HUES64 (cell line): ENCODE data around the gene HDLBP.

Experiments
- H3K27ac ChIP-seq: 2 replicates; pipeline ENCODE4 v1.7.0; 2013; ENCODE audit warnings: low read depth, low read length, inconsistent platforms
- H3K27me3 ChIP-seq: 2 replicates; pipeline ENCODE4 v1.6.1; 2013; ENCODE audit warnings: mild to moderate bottlenecking, low read length; ENCODE audit not compliant: insufficient read depth
- H3K36me3 ChIP-seq: 2 replicates; pipeline ENCODE4 v1.6.1; 2013; ENCODE audit warnings: mild to moderate bottlenecking, low read length; ENCODE audit not compliant: insufficient read depth
- H3K4me1 ChIP-seq: 2 replicates; pipeline ENCODE4 v1.6.1; 2013; ENCODE audit warnings: mild to moderate bottlenecking, low read length, moderate library complexity; ENCODE audit not compliant: insufficient read depth
- H3K4me3 ChIP-seq: 2 replicates; pipeline ENCODE4 v1.5.1; 2013; ENCODE audit warnings: mild to moderate bottlenecking, low read length, moderate library complexity
- H3K9ac ChIP-seq: 2 replicates; pipeline ENCODE4 v1.6.1; 2013; ENCODE audit warnings: mild to moderate bottlenecking, low read depth, low read length
- H3K9me3 ChIP-seq: 2 replicates; pipeline ENCODE4 v1.6.1; 2013; ENCODE audit warnings: low read depth, low read length; ENCODE audit not compliant: insufficient read depth
- WGBS: fragments of 150-250, 120-280 bp; methylation state at CpG from one replicate; pipeline ENCODE4 v1.1.7; 2013; ENCODE audit warnings: missing lambda C conversion rate; 5-methylcytosine and 5-hydroxymethylcytosine counted together

Gene HDLBP

DNA sequence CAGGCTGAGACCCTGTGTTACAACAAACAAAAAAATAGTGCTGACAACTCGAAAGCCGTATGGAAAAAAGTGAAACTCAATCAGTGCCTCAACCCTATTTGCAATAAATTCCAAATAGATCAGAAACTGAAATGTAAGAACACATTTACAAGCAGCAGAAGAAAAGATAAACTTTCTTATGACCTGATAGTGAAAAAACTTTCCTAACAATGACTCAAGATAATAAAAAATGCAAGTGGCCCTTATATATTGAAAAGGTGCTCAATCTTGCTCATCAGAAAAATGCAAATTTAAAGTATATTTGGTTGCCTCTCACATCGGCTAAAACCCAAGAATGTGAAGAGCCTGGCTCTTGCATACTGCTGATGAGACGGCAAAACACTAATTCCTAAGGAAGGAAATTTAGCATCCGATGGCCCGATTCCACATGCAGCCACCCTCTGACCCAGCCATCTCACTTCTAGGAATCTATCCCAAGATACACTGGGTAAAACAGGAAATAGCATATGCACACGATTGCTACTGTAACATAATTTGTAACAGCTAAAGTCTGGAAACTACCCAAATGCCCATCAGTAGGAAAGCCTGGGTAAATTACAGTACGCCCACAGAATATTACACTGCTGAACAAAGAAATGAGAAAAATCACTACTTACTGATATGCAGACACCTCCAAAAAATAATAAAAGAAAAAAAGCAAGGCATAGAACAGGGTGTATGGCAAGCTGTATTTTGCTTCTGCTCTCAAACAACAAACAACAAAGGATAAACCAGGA is 56.8 kb downstream of the HDLBP start:
- no peak overlapping the region for H3K4me3 ChIP-seq
- H3K27me3 ChIP-seq = no peaks in the 10 kb centered on the region
- H3K9me3 ChIP-seq = no peaks in the 10 kb centered on the region
- no peak overlapping the region for H3K9ac ChIP-seq
- no peak overlapping the region for H3K27ac ChIP-seq
- H3K36me3 ChIP-seq = peaks cover 97% of the 10 kb centered on the region
- no peaks in the 10 kb centered on the region for H3K4me1 ChIP-seq
- 96% methylated on average over 8 of the region's 8 CpGs for WGBS

DNA sequence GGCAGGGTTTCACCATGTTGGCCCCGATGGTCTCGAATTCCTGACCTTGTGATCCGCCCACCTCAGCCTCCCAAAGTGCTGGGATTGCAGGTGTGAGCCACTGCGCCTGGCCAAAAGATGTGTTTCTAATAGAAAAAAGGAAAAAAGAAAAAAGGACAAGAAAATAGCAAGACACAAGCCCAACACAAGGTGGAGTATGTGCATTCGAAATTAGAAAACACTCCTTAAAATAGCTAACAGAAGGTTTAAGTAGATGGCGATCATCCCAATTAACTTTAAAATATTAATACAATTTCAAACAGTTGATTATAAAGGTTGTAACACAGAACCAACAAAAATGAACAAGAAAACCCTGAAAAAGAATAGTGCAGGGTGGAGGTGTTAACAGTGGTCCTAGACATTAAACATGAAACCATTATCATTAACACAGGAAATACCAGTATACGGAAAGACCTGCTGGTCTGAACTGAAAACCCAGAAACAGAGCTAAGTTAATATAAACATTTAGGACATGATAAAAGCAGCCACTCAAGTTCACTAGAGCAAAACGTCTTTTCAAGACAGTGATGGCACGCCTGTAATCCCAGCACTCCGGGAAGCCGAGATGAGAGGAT is 57.9 kb downstream of the HDLBP start:
- Histone ChIP-seq H3K27ac (no peak overlapping the region), H3K4me1 (no peaks in the 10 kb centered on the region), H3K4me3 (no peak overlapping the region), H3K27me3 (no peaks in the 10 kb centered on the region), H3K9ac (no peak overlapping the region), H3K36me3 (peaks cover 97% of the 10 kb centered on the region), H3K9me3 (no peaks in the 10 kb centered on the region)
- 95% methylated on average over 9 of the region's 11 CpGs for WGBS

DNA sequence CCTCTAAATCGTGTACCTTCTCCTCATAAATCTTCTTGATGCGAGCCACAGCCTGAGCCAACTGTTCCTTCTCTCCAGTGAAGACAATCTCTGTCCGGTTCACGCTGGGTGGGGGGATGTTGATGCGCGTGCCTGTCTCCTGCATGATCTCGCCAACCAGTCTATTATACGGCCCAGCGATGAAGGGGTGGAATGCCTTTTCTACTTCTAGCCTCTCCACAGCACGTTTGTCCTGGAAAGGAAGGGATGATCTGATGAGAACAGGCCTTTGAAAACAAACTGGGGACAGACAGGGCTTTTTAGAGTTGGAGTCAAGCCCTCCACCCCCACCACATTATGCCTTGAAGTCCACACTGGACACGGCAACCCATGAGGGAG is 59.3 kb downstream of the HDLBP start:
- Histone ChIP-seq H3K27ac (no peak overlapping the region), H3K4me3 (no peak overlapping the region), H3K4me1 (no peaks in the 10 kb centered on the region), H3K27me3 (no peaks in the 10 kb centered on the region), H3K9ac (no peak overlapping the region), H3K9me3 (no peaks in the 10 kb centered on the region), H3K36me3 (peaks cover 96% of the 10 kb centered on the region)
- WGBS = 97% methylated on average over 11 of the region's 11 CpGs

DNA sequence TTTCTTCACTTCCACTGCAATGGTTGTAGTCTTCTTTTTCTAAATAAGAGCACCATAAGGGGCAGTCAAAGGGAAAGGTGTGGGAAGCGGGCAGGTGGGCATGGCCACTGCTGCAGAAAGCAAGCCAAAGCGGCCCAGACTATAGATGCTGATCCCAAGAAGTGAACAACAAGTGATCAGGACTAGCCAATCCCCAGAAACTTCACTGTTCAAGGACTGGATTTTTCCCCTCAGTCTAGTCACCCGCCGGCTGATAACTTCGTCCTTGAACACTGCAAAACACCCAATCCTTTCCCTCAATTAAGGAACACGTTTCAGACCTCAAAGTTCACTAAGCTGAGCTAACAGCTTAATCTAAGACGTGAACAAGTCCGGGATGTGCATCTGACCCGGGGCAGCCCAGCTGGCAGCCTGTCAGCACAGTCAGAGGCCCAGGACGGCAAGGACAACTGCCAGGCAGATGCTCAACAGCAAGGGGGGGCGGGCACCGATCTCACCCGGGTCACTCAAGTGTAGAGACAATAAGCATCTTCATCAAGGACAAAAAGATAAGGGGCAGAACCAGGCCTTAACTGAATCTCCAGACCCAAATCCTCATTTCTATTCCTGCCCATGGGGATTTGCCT is 59.8 kb downstream of the HDLBP start:
- Histone ChIP-seq H3K36me3 (peaks cover 96% of the 10 kb centered on the region), H3K4me1 (no peaks in the 10 kb centered on the region), H3K9ac (no peak overlapping the region), H3K27me3 (no peaks in the 10 kb centered on the region), H3K27ac (no peak overlapping the region), H3K9me3 (no peaks in the 10 kb centered on the region), H3K4me3 (no peak overlapping the region)
- WGBS = 97% methylated on average over 13 of the region's 13 CpGs

- H3K36me3 ChIP-seq = peaks cover 96% of the 10 kb centered on the region
- no peak overlapping the region for H3K27ac ChIP-seq
- no peaks in the 10 kb centered on the region for H3K27me3 ChIP-seq
- H3K4me1 ChIP-seq = no peaks in the 10 kb centered on the region
- no peak overlapping the region for H3K4me3 ChIP-seq
- 96% methylated on average over 10 of the region's 10 CpGs for WGBS
- no peaks in the 10 kb centered on the region for H3K9me3 ChIP-seq
- no peak overlapping the region for H3K9ac ChIP-seq
Measured at GRCh38 chr2:241254904-241255351, 60.5 kb downstream of the HDLBP start.

DNA sequence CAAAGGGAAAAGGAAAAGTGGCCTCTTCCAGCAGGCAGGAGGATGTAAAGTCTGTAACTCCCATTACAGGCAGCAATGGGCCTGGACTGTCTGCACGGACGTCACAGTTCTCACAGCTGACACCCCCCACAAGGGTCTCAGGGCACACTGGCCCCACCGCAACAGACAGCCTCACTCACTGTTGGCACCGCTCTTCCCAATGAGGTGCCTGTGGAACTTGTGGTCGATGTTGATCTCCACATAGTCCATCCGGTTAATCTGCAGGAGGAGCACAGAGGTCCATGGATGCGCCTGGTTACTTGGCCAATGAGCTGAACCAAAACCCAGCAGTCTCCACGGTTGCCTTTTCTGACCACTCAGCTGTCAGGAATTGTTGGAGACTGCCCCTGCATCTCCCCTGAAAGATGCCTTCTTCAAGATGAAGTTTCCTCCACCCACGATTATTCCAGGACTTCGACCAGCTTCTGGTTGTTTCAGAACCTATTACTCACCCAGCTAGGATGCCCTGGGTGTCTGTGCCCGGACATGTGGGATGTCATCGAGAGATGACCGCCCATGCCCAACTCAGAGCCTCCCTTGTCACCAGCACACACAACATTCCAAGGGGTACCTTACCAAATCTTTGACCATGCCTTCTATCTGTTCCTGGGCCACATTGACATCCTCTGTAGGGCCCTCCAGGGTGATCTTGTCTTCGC is 62.5 kb downstream of the HDLBP start:
- no peak overlapping the region for H3K27ac ChIP-seq
- peaks cover 99% of the 10 kb centered on the region for H3K36me3 ChIP-seq
- WGBS = 96% methylated on average over 14 of the region's 14 CpGs
- no peak overlapping the region for H3K4me3 ChIP-seq
- H3K4me1 ChIP-seq = no peaks in the 10 kb centered on the region
- no peaks in the 10 kb centered on the region for H3K9me3 ChIP-seq
- no peaks in the 10 kb centered on the region for H3K27me3 ChIP-seq
- no peak overlapping the region for H3K9ac ChIP-seq

- no peak overlapping the region for H3K4me3 ChIP-seq
- H3K36me3 ChIP-seq = peaks cover 99% of the 10 kb centered on the region
- no peaks in the 10 kb centered on the region for H3K27me3 ChIP-seq
- H3K9me3 ChIP-seq = no peaks in the 10 kb centered on the region
- no peak overlapping the region for H3K27ac ChIP-seq
- no peak overlapping the region for H3K9ac ChIP-seq
- 96% methylated on average over 14 of the region's 14 CpGs for WGBS
- H3K4me1 ChIP-seq = no peaks in the 10 kb centered on the region
Measured at GRCh38 chr2:241249654-241250053, 65.8 kb downstream of the HDLBP start.

DNA sequence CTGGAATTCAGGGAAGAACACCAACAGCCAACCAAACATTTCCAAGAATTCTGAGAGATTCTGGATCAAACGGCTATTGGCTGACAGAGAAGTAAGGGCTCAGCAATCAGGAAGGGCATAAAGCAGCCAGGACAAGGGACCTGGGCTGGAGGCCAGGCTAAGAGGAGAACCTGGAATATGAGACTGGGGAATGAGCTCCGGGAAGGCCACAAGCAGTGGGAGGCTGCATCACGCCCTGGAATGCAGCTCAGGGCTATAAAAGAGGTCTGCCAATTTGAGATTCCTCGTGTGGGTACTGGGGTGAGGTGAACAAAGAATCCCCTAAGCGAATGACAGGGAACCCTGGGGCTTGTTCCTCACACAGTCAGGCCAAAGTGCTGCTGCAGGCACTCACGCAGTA is 66.6 kb downstream of the HDLBP start:
- WGBS = 91% methylated on average over 6 of the region's 6 CpGs
- Histone ChIP-seq H3K27me3 (no peaks in the 10 kb centered on the region), H3K27ac (no peak overlapping the region), H3K9ac (no peak overlapping the region), H3K9me3 (no peaks in the 10 kb centered on the region), H3K36me3 (peaks cover 99% of the 10 kb centered on the region), H3K4me1 (no peaks in the 10 kb centered on the region), H3K4me3 (no peak overlapping the region)

DNA sequence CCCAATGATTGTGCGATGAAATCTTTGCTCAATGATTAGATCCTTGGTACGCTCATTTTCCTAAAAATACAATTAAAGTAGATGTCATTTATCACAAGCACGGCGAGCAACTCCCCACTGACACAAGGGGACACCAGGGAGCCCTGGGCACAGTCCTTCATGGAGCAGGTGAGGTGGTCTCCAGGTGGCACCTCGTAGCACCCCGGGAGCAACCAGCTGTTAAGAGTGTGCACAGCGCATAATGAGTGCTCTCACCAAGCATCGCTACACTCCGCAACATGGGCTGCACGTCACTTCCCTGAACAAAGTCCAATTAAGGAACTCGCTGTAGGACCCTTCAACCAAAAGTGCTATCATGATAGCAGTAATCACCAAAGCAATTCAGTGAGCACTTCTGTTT is 67.2 kb downstream of the HDLBP start:
- H3K27ac ChIP-seq = no peak overlapping the region
- H3K36me3 ChIP-seq = peaks cover 99% of the 10 kb centered on the region
- no peak overlapping the region for H3K4me3 ChIP-seq
- no peaks in the 10 kb centered on the region for H3K9me3 ChIP-seq
- no peak overlapping the region for H3K9ac ChIP-seq
- H3K27me3 ChIP-seq = no peaks in the 10 kb centered on the region
- H3K4me1 ChIP-seq = no peaks in the 10 kb centered on the region
- 97% methylated on average over 11 of the region's 11 CpGs for WGBS

DNA sequence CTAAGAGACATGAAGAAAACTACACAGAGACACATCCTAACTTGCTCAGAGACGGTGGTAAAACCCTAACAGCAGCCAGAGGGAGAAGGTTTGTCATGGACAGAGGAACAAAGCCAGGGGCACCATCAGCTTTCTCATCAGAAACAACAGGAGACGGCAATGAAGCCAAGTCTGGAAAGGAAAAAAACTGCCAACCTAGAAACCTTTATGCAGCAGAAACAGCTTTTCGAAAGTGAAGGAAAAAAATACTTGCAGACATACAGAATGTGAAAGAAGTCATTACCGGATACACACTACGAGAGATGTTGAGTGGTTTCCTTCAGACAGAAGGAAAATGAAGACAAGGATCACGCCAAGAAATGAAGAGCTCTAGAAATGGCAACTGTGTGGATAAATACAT is 71.1 kb downstream of the HDLBP start:
- no peak overlapping the region for H3K9ac ChIP-seq
- no peak overlapping the region for H3K4me3 ChIP-seq
- H3K36me3 ChIP-seq = peaks cover 99% of the 10 kb centered on the region
- no peak overlapping the region for H3K27ac ChIP-seq
- H3K4me1 ChIP-seq = no peaks in the 10 kb centered on the region
- H3K27me3 ChIP-seq = no peaks in the 10 kb centered on the region
- no peaks in the 10 kb centered on the region for H3K9me3 ChIP-seq
- WGBS = 93% methylated on average over 6 of the region's 6 CpGs

GRCh38 chr2:241242306-241242705 is 73.2 kb downstream of the HDLBP start:
- 94% methylated on average over 14 of the region's 14 CpGs for WGBS
- H3K27ac ChIP-seq = no peak overlapping the region
- H3K4me3 ChIP-seq = no peak overlapping the region
- H3K9me3 ChIP-seq = no peaks in the 10 kb centered on the region
- H3K4me1 ChIP-seq = no peaks in the 10 kb centered on the region
- peaks cover 99% of the 10 kb centered on the region for H3K36me3 ChIP-seq
- no peak overlapping the region for H3K9ac ChIP-seq
- no peaks in the 10 kb centered on the region for H3K27me3 ChIP-seq
